Fibroblast of lung (primary cell): Measurements from ENCODE around the gene TMEM191B.
"Not testable (repeated sequence)": the region's sequence is repeated elsewhere in the genome, so short reads cannot be mapped to it uniquely, and the experiment has no call there.

Source experiments
- CTCF ChIP-seq, 2 donors: IDR thresholded peaks in 1 of 2; conservative IDR thresholded peaks in 1 of 2; 1 replicate in 1 of 2; 2 replicates in 1 of 2; pipeline ENCODE4 v1.5.1; 2011 to 2012; ENCODE audit warnings: low read length in 2 of 2, control low read depth in 1 of 2, inconsistent platforms in 1 of 2, low read depth in 1 of 2, mild to moderate bottlenecking in 1 of 2
- EZH2 ChIP-seq: IDR thresholded peaks from 2 replicates; pipeline ENCODE4 v1.5.1; 2012; ENCODE audit warnings: low read length, control low read depth, mild to moderate bottlenecking; ENCODE audit errors: missing control alignments

- not testable (repeated sequence) for TF ChIP-seq CTCF (conservative IDR thresholded peaks at IDR 0.05 in 1 of 2, IDR thresholded peaks at IDR 0.05 in 1 of 2; ENCODE audit: low read depth in 1 of 2, low read length in 2 of 2); EZH2
These were observed 43.1 kb downstream of the TMEM191B start for GRCh38 chr22:18570509-18571246.
